Activated T-helper 1 cell treated with anti-CD3 and anti-CD28 coated beads, Interleukin-2, amount 50 U/mL, for 16 hours (primary cell): Measurements from ENCODE around the gene RPS6KA4.

Experiments
- DNase-seq, 2 donors: peaks; one replicate each; pipeline ENCODE4 v3.0.0-alpha.2; 2020; ENCODE audit warnings: low read depth in 1 of 2, low spot score in 1 of 2

The RPS6KA4 gene

DNA sequence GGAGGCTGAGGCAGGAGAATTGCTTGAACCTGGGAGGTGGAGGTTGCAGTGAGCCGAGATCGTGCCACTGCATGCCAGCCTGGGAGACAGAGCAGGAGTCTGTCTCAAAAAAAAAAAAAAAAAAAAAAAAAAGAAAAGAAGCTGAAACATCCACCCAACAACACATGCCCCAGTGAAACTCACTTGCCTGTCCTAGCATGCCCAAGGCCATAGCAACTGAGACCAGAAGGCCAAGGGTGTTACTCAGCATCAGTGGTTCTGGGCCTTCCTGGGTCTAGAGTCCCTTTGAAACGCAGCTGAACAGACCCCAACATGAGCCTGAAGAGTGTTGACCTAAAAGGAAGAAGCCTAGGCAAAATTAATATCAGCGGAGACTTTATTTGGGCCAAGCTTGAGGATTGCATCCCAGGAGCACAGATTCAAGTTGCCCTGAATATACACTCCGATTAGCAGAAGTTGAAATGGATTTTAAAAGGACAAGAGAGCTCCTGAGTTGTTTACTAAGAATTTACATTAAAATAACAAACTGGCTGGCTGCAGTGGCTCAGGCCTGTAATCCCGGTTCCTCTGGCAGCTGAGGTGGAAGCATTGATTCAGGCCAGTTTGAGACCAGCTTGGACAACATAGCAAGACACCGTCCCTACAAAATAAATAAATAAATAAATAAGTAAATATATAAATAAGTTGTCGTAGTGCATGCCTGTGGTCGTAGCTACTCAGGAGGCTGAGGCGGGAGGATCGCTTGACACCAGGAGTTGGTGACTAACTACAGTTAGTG, 34.1 kb upstream of the RPS6KA4 start:
- DNase-seq: no peak

DNA sequence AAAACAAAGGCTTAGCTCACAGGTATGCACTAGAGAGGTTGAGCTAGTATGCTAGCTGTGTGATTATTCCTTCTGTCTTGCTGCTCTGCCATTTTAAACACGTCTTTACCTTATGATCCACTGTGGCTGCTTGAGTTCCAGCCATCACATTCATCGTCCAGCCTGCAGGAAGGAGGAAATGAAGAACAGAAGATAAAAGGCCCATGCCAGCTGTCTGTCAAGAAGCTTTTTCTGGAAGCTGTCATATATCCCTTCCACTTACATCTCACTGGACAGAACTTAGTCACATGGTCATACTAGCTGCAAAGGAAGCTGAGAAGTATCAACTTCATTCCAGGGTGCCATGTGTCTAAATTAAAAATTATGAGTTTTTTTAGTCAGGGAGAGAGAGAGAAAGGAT, 31.6 kb upstream of the RPS6KA4 start:
- DNase-seq: no peak

DNA sequence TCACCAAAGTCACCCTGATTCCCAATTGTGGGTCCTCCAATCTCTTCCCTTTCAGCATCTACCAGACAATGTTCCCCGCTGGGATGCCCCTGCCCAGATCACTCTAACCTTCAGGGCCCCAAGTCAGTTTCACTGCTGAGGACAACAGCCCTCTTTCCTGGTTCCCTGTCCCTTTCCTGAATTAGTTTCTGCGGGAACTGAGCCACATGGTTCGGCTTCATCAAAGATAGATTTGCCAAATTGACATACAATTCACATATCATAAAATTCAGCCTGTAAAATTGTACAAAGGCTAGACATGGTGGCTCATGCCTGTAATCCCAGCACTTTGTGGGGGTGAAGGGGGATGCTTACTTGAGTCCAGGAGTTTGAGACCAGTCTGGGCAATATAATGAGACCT, 31.0 kb upstream of the RPS6KA4 start:
- DNase-seq: no peak

DNA sequence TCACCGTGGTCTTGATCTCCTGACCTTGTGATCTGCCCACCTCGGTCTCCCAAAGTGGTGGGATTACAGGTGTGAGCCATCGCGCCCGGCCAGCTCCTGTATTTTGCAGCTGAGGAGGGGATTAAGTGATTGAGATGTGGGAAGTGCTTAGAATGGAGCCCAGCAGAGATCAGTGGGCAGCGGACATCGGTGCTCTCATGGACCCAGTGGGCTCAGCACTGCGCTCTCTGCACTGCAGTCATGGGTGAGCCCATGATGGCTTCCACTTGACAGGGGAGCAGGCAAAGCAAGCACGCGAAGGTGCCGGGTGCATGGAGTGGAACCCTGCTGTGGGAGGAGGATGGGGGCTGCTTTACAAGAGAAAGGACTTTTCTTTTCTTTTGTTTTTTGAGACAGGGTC, 28.1 kb upstream of the RPS6KA4 start:
- DNase-seq: no peak

DNA sequence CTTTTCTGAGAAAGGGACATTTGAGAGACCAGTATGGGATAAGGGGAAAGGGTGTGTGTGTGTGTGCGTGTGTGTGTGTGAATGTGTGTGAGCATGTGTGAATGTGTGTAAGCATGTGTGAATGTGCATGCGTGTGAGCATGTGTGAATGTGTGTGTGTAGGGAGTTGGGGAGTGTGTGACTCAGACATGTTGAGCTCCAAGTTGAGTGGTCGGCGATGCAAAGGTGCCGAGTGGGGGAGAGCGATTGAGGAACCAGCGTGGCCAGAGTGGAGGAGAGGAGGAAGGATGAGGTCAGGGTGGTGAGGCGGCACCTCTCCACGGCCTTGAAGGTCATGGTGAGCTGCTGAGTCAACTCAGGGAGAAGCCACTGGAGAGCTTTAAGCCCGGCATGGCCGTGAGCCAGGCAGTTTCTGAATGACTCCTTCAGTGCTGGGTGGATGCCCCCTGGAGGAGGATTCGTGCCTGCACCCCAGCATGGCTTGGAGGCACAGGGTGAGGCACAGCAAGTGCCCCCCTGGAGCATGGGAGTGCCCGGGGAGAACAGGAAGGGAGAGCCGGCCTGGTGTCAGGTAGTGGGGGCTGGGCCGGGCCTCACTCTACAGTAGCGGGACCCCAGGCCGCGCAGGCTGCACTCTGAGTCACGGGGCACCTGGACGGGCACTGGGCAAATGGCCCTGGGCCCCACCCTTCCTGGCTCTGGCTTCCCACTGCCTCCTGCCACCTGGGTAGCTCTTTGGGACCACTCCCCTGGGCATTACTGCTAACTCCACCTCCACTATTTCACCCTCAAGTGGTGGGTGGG, 27.2 kb upstream of the RPS6KA4 start:
- DNase-seq: peak; percentile 29 to 45

DNA sequence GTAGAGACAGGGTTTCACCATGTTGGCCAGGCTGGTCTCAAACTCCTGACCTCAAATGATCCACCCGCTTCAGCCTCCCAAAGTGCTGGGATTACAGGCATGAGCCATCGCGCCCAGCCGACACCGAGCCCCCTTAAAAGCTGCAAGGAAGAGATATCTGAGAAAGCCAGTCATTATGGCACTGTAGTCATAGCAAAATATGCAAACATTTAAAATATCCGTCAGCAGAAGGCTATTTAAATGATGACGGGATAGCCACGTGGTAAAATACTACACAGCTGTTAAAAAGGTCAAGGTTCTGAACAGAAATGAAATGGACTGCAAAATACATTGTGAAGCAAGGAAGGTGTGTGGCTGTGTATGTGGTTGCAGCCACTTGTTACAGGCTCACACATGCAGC, 25.4 kb upstream of the RPS6KA4 start:
- DNase-seq: no peak

DNA sequence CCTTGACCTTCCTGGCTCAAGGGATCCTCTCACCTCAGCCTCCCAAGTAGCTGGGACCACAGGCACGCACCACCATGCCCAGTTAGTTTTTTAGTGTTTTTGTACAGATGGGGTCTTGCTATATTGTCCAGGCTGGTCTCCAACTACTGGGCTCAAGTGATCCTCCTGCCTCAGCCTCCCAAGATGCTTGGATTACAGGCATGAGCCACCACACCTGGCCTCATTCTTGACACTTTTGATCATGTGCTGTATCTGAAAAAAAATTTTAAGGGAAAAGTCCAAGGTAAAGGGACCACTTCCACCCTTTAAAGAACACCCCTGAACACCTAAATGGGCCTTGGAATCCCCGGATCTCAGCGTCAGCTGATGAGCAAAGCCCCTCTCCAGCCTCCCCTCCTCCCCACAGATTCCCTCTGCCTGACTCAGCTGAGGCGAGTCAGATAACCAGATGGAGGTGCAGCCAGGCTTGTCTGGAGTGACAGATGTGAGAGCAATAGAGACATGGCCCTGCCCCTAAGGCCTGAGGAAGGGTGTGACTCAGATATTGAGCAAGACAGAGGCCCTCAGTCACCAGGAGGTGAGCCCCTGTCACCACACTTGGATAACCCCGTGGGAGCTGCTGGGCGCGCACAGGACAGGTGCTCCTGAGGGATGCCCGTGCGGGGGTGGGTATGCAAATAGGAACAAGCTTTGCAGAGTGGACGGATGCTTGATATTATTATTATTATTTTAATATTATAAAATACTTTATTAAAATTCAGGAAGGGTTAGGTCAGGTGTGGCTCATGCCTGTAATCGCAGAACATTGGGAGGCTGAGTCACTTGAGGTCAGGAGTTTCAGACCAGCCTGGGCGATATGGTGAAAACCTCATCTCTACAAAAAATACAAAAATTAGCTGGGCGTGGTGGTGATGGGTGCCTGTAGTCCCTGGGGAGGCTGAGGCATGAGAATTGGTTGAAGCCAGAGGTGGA, 23.9 kb upstream of the RPS6KA4 start:
- no peak for DNase-seq

DNA sequence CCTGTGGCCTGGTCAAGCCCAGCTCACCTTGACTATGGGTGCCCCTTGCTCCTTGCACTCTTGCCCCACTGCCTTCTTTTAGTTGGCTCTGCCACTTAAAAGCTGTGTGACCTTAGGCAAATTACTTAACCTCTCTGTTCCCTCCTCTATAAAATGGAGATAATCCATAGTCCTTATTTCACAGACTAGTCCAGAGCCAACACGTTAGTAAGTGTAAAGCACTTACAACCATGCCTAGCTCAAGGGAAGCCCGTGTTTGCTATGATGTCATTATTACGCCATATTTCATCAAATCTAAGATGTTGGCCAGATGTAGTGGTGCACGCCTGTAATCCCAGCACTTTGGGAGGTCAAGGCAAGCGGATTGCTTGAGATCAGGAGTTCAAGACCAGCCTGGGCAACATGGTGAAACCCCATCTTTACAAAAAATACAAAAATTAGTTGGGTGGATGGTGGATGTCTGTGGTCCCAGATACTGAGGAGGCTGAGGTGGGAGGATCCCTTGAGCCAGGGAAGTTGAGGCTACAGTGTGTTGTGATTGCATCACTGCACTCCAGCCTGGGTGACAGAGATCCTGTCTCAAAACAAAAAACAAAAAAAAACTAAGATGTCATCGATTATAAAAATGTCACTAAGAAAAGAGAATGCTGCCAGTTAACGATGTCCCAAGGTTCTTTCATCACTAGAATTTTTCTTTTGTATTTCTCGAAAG, 21.3 kb upstream of the RPS6KA4 start:
- no peak for DNase-seq

DNA sequence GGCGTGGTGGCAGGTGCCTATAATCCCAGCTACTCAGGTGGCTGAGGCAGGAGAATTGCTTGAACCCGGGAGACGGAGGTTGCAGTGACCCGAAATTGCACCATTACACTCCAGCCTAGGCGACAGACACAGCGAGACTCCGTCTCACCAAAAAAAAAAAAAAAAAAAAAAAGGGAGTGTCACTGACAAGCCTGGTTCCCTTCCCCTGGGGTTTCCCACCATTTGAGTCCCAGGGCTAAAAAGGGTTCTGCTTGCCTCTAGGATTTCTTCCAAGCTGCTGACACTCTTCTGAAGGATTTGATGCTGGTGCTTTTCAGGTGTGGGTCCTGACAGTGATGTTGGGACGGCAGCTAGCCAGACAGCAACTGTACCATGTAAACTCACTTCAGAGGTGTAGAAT, 20.2 kb upstream of the RPS6KA4 start:
- no peak for DNase-seq

DNA sequence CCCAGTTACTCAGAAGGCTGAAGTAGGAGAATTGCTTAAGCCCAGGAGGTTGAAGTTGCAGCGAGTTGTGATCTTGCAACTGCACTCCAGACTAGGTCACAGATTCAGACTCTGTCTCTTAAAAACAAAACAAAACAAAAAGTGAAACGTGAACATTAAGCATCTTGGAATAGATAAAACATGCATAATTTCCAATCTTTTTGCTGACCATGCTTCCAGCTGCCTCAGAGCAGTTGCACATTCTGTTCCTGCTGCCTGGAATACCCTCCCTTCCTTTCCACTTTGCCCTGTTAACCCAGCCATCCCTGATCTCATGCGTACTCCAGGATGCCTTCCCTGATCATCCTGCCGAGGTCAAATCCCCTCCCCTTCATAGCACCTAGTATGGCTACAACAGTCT, 19.7 kb upstream of the RPS6KA4 start:
- DNase-seq: no peak

DNA sequence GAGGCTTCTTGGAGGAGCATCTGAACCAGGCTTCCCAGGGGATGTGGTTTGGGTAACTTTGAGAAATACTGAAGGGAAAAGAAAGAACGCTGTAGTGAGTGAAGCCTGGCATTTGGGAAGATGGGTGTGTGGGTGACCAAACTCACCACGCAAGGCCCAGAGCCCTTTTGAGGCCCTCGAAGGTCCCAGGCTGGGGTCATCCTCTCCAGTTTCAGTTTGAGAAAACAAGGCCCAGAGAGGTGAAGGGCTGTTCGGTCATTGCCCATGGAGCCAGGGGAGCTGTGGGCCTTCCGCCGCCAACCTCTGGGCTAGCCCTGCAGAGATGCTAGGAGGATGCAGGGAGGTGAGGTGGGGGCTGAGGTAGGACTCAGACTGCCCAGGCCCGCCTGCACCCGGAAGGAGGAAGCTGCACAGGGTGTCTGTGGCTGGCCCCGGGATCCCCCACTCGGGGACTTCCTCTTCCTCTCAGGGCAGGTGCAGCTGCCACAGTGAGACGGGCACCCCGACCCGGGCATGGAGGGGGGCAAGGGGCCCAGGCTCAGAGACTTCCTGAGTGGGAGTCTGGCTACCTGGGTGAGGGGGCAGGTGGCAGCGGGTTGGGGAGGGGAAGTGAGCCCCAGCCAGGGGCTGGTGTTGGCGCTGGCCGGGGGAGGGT, 19.1 kb upstream of the RPS6KA4 start, which contains the start of gene CCDC88B:
TSS of gene CCDC88B (plus strand) at position 451 of the 655 bp plus-strand sequence. CDS start at position 514, 63 bp downstream.
- peak; percentile 71 to 79 for DNase-seq

DNA sequence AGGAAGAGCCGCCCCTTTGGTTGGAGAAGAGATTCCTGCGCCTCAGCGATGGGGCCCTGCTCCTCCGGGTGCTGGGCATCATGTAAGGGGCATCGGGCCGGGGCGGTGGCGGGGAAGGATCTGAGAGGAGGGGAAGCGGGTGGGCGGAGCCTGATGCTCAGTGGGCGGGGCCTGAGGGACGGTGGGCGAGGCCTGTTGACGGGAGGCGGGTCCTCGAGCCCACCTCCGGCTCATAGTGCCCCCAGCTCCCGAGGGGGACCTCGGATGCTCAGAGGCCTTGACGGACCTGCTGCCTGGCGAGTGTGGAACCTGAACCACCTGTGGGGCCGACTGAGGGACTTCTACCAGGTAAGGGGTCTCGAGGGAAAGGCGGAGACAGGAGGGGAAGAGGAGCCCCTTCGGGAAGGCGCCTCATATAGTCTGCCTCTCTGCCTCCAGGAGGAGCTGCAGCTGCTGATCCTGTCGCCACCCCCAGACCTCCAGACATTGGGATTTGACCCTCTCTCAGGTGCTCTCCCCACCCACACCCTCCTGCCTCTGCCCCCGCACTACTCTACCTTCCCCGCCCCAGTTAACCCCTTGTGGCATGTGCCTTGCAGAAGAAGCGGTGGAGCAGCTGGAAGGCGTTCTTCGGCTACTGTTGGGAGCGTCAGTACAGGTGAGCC, 18.2 kb upstream of the RPS6KA4 start:
- DNase-seq: peak; percentile 54 to 65

DNA sequence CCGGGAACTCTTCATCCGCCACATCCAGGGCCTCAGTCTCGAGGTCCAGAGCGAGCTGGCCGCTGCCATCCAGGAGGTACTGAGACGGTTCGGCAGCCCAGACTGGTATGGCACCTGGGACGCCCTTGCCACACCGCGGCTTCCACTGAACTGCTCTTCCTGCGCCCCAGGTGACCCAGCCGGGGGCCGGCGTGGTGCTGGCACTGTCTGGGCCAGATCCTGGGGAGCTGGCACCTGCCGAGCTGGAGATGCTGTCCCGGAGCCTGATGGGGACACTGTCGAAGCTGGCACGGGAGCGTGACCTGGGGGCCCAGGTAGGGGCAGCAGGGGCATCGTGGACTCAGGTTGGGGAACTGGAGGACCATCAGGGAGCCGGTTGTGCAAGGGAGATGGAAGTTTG, 17.5 kb upstream of the RPS6KA4 start:
- no peak for DNase-seq

DNA sequence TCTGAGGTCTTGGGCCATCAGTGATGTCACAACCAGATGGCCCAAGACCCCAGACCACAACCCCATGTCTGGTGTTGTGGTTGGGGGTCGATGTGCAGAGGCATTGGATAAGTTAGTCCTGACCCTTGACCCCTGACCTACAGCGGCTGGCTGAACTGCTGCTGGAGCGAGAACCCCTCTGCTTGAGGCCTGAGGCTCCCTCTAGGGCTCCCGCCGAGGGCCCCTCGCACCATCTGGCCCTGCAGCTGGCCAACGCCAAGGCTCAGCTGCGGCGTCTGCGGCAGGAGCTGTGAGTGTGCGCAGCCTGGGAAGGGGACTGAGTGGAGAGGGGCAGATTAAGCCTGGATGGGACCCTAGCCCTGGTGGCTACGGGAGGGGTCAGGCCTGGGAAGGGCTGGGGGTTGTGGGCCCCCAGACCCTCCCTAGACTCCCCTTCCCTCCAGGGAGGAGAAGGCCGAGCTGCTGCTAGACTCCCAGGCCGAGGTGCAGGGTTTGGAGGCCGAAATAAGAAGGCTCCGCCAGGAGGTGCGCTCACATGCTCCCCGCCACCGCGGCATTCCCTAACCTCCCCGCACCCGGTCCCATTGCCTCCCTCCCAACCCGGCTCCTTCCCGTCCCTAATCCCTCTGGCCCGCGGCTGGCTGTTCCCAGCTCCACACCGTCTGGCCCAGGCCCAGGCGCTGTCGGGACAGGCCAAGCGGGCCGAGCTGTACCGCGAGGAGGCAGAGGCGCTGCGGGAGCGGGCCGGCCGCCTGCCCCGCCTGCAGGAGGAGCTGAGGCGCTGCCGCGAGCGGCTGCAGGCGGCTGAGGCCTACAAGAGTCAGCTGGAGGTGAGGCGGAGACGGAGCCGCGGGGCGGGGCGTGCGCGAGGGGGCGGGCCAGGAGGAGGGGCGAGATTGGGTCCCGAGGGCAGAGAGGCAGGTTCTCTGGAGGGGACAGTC, 16.8 kb upstream of the RPS6KA4 start:
- peak; percentile 78 to 81 for DNase-seq

DNA sequence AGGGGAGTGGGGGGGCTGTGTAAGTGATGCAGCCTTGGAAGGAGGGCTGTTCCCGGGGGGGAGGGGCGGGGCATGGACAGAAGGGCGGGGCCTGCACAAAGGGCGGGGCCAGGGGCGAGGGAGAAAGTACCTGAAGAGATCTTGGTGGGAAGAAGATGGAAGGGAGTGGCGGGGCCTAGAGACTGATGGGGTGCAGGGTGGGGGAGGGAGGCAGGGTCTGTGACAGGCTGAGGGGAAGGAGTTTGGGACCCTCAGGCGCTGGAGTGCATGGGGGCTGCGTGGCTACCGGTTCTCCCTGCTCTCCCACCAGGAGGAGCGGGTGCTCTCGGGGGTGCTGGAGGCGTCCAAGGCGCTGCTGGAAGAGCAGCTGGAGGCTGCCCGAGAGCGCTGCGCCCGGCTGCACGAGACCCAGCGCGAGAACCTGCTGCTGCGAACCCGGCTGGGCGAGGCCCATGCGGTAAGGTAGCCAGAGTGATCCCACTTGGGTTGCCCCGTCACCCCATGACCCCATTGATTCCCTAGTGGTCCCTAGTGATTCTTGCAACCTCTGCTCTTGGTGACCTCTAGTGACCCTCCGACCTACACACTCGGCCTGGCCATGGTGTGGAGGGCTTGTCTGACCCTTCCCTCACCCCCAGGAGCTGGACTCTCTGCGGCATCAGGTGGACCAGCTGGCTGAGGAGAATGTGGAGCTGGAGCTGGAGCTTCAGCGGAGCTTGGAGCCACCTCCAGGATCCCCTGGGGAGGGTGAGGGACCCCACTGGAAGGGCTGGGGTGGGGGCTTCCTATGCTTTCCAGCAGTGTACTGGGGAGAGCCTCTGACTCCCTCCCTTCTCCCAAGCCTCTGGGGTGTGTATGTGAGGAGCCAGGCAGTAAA, 15.9 kb upstream of the RPS6KA4 start:
- no peak for DNase-seq

DNA sequence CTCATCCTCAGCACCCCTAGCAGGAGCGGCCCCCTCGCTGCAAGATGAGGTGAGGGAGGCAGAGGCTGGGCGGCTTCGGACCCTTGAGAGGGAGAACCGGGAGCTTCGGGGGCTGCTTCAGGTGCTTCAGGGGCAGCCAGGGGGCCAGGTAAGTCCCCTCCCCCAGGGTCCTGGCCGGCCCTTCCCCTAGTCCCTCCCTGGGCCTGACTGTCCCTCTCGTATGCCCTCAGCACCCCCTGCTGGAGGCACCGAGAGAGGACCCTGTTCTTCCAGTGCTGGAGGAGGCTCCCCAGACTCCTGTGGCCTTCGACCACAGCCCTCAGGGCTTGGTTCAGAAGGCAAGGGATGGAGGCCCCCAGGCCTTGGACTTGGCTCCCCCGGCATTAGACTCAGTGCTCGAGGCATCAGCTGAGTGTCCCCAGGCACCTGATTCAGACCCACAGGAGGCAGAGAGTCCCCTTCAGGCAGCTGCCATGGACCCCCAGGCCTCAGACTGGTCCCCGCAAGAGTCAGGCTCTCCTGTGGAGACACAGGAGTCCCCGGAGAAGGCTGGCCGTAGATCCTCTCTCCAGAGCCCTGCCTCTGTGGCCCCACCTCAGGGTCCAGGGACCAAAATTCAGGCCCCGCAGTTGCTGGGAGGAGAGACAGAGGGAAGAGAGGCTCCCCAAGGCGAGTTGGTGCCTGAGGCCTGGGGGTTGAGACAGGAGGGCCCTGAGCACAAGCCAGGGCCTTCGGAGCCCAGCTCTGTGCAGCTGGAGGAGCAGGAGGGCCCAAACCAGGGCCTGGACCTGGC, 15.0 kb upstream of the RPS6KA4 start:
- no peak for DNase-seq

DNA sequence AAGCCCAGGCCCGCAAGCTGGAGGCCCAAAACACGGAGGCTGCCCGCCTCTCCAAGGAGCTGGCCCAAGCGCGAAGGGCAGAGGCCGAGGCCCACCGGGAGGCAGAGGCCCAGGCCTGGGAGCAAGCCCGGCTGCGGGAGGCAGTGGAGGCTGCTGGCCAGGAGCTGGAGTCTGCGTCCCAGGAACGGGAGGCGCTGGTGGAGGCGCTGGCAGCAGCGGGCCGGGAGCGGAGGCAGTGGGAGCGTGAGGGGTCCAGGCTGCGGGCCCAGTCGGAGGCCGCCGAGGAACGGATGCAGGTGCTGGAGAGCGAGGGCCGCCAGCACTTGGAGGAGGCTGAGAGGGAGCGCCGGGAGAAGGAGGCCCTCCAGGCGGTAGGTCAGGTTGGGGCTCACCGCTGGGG, 14.2 kb upstream of the RPS6KA4 start:
- DNase-seq: no peak
